KMS-11 (cell line): Measurements from ENCODE around the gene ST7.
A peak's percentile ranks its signal among the peaks of the same experiment; 100 is the strongest.

Source experiments
- H2AFZ ChIP-seq: fragments of 200-600 bp; sonication (generic); 2 replicates; pipeline ENCODE4 v1.6.1; 2016; ENCODE audit warnings: antibody characterized with exemption, mixed run types, low read depth
- H3K27ac ChIP-seq: fragments of 200-600 bp; sonication (generic); 2 replicates; pipeline ENCODE4 v1.6.1; 2016; ENCODE audit warnings: mild to moderate bottlenecking, mixed run types
- H3K27me3 ChIP-seq: fragments of 200-600 bp; sonication (generic); 2 replicates; pipeline ENCODE4 v1.6.1; 2017; ENCODE audit warnings: mild to moderate bottlenecking, low read depth, mixed run types, moderate library complexity; ENCODE audit not compliant: insufficient read depth
- H3K36me3 ChIP-seq: fragments of 200-600 bp; sonication (generic); 2 replicates; pipeline ENCODE4 v1.6.1; 2017; ENCODE audit warnings: mild to moderate bottlenecking, mixed run types; ENCODE audit not compliant: insufficient read depth
- H3K4me1 ChIP-seq: fragments of 200-600 bp; sonication (generic); 2 replicates; pipeline ENCODE4 v1.6.1; 2016; ENCODE audit warnings: mild to moderate bottlenecking, low read depth, mixed run types; ENCODE audit not compliant: poor library complexity, severe bottlenecking
- H3K4me2 ChIP-seq: fragments of 200-600 bp; sonication (generic); 2 replicates; pipeline ENCODE4 v1.7.0; 2016; ENCODE audit warnings: mild to moderate bottlenecking, mixed run types
- H3K4me3 ChIP-seq: fragments of 200-600 bp; sonication (generic); IDR thresholded peaks from 2 replicates; pipeline ENCODE4 v1.6.1; 2017; ENCODE audit warnings: low read depth, low read length, mixed read lengths; ENCODE audit not compliant: insufficient read depth
- H3K79me2 ChIP-seq: fragments of 200-600 bp; sonication (generic); 2 replicates; pipeline ENCODE4 v1.6.1; 2016; ENCODE audit warnings: low read depth, mixed run types; ENCODE audit not compliant: insufficient read depth
- H3K9ac ChIP-seq: fragments of 200-600 bp; sonication (generic); 2 replicates; pipeline ENCODE4 v1.6.1; 2016; ENCODE audit warnings: mild to moderate bottlenecking, mixed run types
- H4K20me1 ChIP-seq: fragments of 200-600 bp; sonication (generic); 2 replicates; pipeline ENCODE4 v1.6.1; 2016; ENCODE audit warnings: mild to moderate bottlenecking, mixed run types; ENCODE audit not compliant: insufficient read depth
- CTCF ChIP-seq: fragments of 200-600 bp; sonication (generic); conservative IDR thresholded peaks from 2 replicates; pipeline ENCODE4 v1.6.1; 2017; ENCODE audit warnings: low read depth, mild to moderate bottlenecking, antibody characterized with exemption, low read length, moderate library complexity, mixed read lengths

ST7 gene

DNA sequence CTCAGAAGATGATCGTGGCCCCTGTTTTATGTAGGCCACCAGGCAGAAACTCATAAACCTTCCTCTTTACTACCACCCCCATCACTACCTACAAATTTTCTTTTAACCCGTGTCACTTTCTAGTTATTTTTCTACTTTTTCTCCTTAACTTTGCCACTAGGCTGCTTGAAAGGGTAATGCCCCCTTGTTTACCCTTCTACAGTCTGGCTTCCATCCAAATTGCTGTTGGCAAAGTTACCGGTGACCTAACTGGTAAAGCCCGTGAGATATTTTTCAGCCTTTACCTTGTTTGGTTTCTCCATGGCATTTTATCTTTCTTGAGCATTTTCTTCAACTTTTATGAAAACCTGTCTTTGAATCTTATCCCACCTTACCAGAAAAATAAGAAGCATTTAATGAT is 216.6 kb downstream of the ST7 start:
- Histone ChIP-seq H3K4me1 (no peaks in the 10 kb centered on the region), H2AFZ (no peak overlapping the region), H3K79me2 (no peaks in the 10 kb centered on the region), H3K9ac (no peak overlapping the region), H3K4me2 (no peak overlapping the region), H3K27ac (no peak overlapping the region), H3K4me3 (no peak overlapping the region), H4K20me1 (no peaks in the 10 kb centered on the region), H3K27me3 (no peaks in the 10 kb centered on the region), H3K36me3 (no peaks in the 10 kb centered on the region)
- no peak for TF ChIP-seq CTCF

DNA sequence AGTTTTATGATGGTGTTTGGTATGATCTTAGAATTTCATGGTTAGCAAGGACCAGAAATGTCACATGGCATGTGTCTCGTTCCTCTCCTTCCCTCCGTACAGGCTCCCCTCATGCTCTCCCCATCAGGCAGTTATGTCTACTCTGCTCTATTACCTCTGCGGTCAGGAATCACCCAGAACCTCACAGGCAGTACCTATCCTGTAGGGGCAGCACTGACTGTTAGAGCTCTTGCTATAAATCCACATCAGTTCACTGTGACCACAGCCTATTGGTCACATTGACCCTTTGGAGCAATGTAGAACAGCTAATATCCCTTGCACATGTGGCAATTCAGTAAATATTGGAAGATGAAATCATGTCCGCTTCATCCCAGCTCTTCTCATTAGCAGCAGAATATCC is 217.8 kb downstream of the ST7 start:
- Histone ChIP-seq H3K4me2 (no peak overlapping the region), H3K36me3 (no peaks in the 10 kb centered on the region), H2AFZ (no peak overlapping the region), H3K4me3 (no peak overlapping the region), H3K27ac (no peak overlapping the region), H3K4me1 (no peaks in the 10 kb centered on the region), H3K79me2 (no peaks in the 10 kb centered on the region), H3K9ac (no peak overlapping the region), H3K27me3 (no peaks in the 10 kb centered on the region), H4K20me1 (no peaks in the 10 kb centered on the region)
- 0 out of 2 replicates have a peak, but pooled peaks have one; percentile 15 for TF ChIP-seq CTCF

- H3K27ac ChIP-seq, result no peak overlapping the region
- H3K4me1 ChIP-seq, result no peaks in the 10 kb centered on the region
- no peaks in the 10 kb centered on the region for H3K79me2 ChIP-seq
- H3K36me3 ChIP-seq, result no peaks in the 10 kb centered on the region
- H3K9ac ChIP-seq, result no peak overlapping the region
- TF ChIP-seq CTCF, result no peak
- no peak overlapping the region for H3K4me2 ChIP-seq
- H3K4me3 ChIP-seq, result no peak overlapping the region
- H4K20me1 ChIP-seq, result no peaks in the 10 kb centered on the region
- no peaks in the 10 kb centered on the region for H3K27me3 ChIP-seq
- H2AFZ ChIP-seq, result no peak overlapping the region
Measured at GRCh38 chr7:117172283-117172682, 219.0 kb downstream of the ST7 start.

GRCh38 chr7:117173035-117173770 is 219.9 kb downstream of the ST7 start:
- no peak overlapping the region for H2AFZ ChIP-seq
- no peaks in the 10 kb centered on the region for H3K36me3 ChIP-seq
- no peaks in the 10 kb centered on the region for H3K4me1 ChIP-seq
- H3K4me2 ChIP-seq, result no peak overlapping the region
- H3K27ac ChIP-seq, result no peak overlapping the region
- no peak for TF ChIP-seq CTCF
- H4K20me1 ChIP-seq, result no peaks in the 10 kb centered on the region
- no peaks in the 10 kb centered on the region for H3K79me2 ChIP-seq
- no peak overlapping the region for H3K4me3 ChIP-seq
- H3K27me3 ChIP-seq, result no peaks in the 10 kb centered on the region
- no peak overlapping the region for H3K9ac ChIP-seq
